ENCODE results near the gene HIPK1. TPM values are rescaled to one million over a fixed set of nuclear protein-coding genes. Genes with fewer than 3 reads are reported as not detected.

The HIPK1 gene
- total RNA-seq, 1 experiment from 2014 or later = 40.1 TPM

DNA sequence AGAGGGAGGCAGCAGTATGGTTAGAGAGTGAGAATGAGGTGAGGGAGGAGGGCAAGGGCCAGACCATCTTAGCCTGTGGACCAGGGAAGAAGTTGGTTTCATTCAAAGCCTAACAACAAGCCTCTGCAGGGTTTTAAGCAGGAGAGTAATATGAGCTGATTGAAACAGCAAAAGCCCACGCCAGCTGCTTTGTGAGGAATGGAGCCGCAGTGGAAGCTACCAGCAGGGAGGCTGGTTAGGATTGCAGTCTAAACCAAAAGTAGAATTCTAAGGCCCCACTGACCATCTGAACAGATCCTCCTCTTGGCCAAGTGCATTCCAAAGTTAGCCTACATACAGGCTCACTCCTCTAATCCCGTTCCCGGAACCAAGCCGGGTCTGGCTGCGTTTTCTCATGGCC, 94.9 kb downstream of the HIPK1 start:
- ChIA-PET RAD21 (ENCODE audit: low non-redundant PET in 1 of 2, low total read pairs in 2 of 2, uncharacterized antibody in 2 of 2, unreplicated experiment in 2 of 2) (no interaction called here), CTCF (interaction anchor here (1.1 kb wide), 1 partner anchor 9 kb away, joined by 3 read pairs; no protein-coding TSS in a partner anchor), POLR2A (no interaction called here)
- DNase-seq (ENCODE audit: low read depth, low spot score) = no peak
- Histone ChIP-seq H3K9ac (ENCODE audit: low read length) (no peak overlapping the region), H3K27me3 (ENCODE audit: insufficient read depth, low read length) (no peaks in the 10 kb centered on the region), H4K20me1 (ENCODE audit: insufficient read depth) (no peaks in the 10 kb centered on the region), H3K27ac (ENCODE audit: low read depth, low read length) (no peak overlapping the region), H3K4me3 (replicated peaks in 1 of 2; ENCODE audit: low read depth in 1 of 2, low read length in 2 of 2) (no peak overlapping the region), H3K4me2 (ENCODE audit: low read length) (no peak overlapping the region), H3K79me2 (ENCODE audit: insufficient read depth, low read length) (no peaks in the 10 kb centered on the region), H2AFZ (ENCODE audit: low read depth, low read length, poor library complexity, severe bottlenecking) (no peak overlapping the region), H3K9me3 (ENCODE audit: control insufficient read depth in 1 of 2, insufficient read depth in 1 of 2, low read depth in 1 of 2, low read length in 2 of 2) (no peaks in the 10 kb centered on the region), H3K9me2 (ENCODE audit: insufficient read depth) (no peaks in the 10 kb centered on the region), H3K36me3 (ENCODE audit: control insufficient read depth in 1 of 2, insufficient read depth in 2 of 2, low read length in 2 of 2) (no peaks in the 10 kb centered on the region), H3K4me1 (ENCODE audit: control insufficient read depth in 1 of 2, insufficient read depth in 2 of 2, low read length in 2 of 2) (no peaks in the 10 kb centered on the region)
- TF ChIP-seq CBX3 (IDR thresholded peaks at IDR 0.05; ENCODE audit: low read depth) (no peak), YY1 (IDR thresholded peaks at IDR 0.05; ENCODE audit: extremely low read depth, insufficient replicate concordance, low read depth, low read length) (no peak), CEBPB (IDR thresholded peaks at IDR 0.05; ENCODE audit: low read depth) (no peak), ELF1 (IDR thresholded peaks at IDR 0.05; ENCODE audit: borderline replicate concordance, low read depth) (no peak), POLR2A (IDR thresholded peaks at IDR 0.05; ENCODE audit: borderline replicate concordance, extremely low read depth, insufficient read depth, insufficient read length) (no peak), POLR2AphosphoS5 (IDR thresholded peaks at IDR 0.05; ENCODE audit: low read depth, low read length) (no peak), ZFX (IDR thresholded peaks at IDR 0.05) (no peak), JUND (IDR thresholded peaks at IDR 0.05) (no peak), FOSL1 (IDR thresholded peaks at IDR 0.05; ENCODE audit: low read depth) (no peak), EGR1 (IDR thresholded peaks at IDR 0.05; ENCODE audit: low read depth) (no peak)
- TF ChIP-seq, protein P1, sequence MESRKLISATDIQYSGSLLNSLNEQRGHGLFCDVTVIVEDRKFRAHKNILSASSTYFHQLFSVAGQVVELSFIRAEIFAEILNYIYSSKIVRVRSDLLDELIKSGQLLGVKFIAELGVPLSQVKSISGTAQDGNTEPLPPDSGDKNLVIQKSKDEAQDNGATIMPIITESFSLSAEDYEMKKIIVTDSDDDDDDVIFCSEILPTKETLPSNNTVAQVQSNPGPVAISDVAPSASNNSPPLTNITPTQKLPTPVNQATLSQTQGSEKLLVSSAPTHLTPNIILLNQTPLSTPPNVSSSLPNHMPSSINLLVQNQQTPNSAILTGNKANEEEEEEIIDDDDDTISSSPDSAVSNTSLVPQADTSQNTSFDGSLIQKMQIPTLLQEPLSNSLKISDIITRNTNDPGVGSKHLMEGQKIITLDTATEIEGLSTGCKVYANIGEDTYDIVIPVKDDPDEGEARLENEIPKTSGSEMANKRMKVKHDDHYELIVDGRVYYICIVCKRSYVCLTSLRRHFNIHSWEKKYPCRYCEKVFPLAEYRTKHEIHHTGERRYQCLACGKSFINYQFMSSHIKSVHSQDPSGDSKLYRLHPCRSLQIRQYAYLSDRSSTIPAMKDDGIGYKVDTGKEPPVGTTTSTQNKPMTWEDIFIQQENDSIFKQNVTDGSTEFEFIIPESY (IDR thresholded peaks at IDR 0.05; ENCODE audit: extremely low read depth, insufficient replicate concordance, low read length) = no peak
- TF ChIP-seq, protein P2, sequence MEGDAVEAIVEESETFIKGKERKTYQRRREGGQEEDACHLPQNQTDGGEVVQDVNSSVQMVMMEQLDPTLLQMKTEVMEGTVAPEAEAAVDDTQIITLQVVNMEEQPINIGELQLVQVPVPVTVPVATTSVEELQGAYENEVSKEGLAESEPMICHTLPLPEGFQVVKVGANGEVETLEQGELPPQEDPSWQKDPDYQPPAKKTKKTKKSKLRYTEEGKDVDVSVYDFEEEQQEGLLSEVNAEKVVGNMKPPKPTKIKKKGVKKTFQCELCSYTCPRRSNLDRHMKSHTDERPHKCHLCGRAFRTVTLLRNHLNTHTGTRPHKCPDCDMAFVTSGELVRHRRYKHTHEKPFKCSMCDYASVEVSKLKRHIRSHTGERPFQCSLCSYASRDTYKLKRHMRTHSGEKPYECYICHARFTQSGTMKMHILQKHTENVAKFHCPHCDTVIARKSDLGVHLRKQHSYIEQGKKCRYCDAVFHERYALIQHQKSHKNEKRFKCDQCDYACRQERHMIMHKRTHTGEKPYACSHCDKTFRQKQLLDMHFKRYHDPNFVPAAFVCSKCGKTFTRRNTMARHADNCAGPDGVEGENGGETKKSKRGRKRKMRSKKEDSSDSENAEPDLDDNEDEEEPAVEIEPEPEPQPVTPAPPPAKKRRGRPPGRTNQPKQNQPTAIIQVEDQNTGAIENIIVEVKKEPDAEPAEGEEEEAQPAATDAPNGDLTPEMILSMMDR (IDR thresholded peaks at IDR 0.05 in 2 of 3, conservative IDR thresholded peaks at IDR 0.05 in 1 of 3; ENCODE audit: borderline replicate concordance in 1 of 3, insufficient read depth in 1 of 3, low read depth in 2 of 3, low read length in 2 of 3) = no peak
- no peak for ATAC-seq
- BruUV-seq (replicated peaks) = no TSS peak
- intact Hi-C loops (cut with micrococcal nuclease) = no loop called here
